Neural cell (in vitro differentiated cells): ENCODE results near the gene GLRB.
A peak's percentile ranks its signal among the peaks of the same experiment; 100 is the strongest.

Experiments
- CTCF ChIP-seq: fragments of 450-650 bp; IDR thresholded peaks from 2 replicates; pipeline ENCODE4 v1.5.1; 2014; ENCODE audit warnings: antibody characterized with exemption, mild to moderate bottlenecking, moderate library complexity; ENCODE audit not compliant: poor library complexity, severe bottlenecking
- EP300 ChIP-seq: fragments of 450-650 bp; conservative IDR thresholded peaks from 2 replicates; pipeline ENCODE4 v1.6.1; 2014; ENCODE audit warnings: antibody characterized with exemption, mild to moderate bottlenecking, moderate library complexity; ENCODE audit not compliant: poor library complexity, severe bottlenecking
- MXI1 ChIP-seq: fragments of 450-650 bp; conservative IDR thresholded peaks from 2 replicates; pipeline ENCODE4 v1.6.1; 2014; ENCODE audit warnings: antibody characterized with exemption, mild to moderate bottlenecking; ENCODE audit not compliant: poor library complexity, severe bottlenecking
- POLR2AphosphoS5 ChIP-seq: IDR thresholded peaks from 2 replicates; pipeline ENCODE4 v1.6.1; 2012
- TAF1 ChIP-seq: IDR thresholded peaks from 2 replicates; pipeline ENCODE4 v1.6.1; 2012; ENCODE audit warnings: low read depth
- TF ChIP-seq, protein P1 (sequence below): IDR thresholded peaks from 2 replicates; pipeline ENCODE4 v1.6.1; 2012; ENCODE audit warnings: borderline replicate concordance

DNA sequence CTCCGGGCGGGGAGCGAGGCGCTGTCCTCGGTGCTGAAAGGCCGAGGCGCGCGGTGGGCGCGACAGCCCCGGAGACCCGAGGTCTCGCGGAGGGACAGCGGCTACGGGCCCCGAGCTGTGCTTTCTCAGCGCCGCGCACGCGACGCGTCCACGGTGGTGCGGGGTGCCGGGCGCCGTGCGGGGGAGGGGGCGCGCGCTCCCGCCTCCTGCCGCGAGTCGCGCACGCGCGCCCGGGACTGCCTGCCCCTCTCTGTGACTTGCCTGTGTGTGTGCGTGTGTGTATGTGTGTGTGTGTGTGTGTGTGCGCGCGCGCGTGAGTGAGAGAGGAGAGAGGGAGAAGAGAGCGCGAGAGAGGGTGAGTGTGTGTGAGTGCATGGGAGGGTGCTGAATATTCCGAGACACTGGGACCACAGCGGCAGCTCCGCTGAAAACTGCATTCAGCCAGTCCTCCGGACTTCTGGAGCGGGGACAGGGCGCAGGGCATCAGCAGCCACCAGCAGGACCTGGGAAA lies 144.5 kb downstream of the GLRB start, which contains the start of gene GRIA2:
- TF ChIP-seq CTCF (peak; percentile 40), TAF1 (peak; percentile 90), MXI1 (peak; percentile 82), EP300 (peak; percentile 91), POLR2AphosphoS5 (peak; percentile 96)
- TF ChIP-seq, protein P1, sequence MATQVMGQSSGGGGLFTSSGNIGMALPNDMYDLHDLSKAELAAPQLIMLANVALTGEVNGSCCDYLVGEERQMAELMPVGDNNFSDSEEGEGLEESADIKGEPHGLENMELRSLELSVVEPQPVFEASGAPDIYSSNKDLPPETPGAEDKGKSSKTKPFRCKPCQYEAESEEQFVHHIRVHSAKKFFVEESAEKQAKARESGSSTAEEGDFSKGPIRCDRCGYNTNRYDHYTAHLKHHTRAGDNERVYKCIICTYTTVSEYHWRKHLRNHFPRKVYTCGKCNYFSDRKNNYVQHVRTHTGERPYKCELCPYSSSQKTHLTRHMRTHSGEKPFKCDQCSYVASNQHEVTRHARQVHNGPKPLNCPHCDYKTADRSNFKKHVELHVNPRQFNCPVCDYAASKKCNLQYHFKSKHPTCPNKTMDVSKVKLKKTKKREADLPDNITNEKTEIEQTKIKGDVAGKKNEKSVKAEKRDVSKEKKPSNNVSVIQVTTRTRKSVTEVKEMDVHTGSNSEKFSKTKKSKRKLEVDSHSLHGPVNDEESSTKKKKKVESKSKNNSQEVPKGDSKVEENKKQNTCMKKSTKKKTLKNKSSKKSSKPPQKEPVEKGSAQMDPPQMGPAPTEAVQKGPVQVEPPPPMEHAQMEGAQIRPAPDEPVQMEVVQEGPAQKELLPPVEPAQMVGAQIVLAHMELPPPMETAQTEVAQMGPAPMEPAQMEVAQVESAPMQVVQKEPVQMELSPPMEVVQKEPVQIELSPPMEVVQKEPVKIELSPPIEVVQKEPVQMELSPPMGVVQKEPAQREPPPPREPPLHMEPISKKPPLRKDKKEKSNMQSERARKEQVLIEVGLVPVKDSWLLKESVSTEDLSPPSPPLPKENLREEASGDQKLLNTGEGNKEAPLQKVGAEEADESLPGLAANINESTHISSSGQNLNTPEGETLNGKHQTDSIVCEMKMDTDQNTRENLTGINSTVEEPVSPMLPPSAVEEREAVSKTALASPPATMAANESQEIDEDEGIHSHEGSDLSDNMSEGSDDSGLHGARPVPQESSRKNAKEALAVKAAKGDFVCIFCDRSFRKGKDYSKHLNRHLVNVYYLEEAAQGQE = peak; percentile 90
